Tibial nerve (tissue), 4 donors: ENCODE results near the gene ZNHIT1.

Experiments
- CTCF ChIP-seq, 5 experiments: fragments of 200-600 bp in 3 of 5; fragments of 450-650 bp in 2 of 5; sonication (generic) in 3 of 5; IDR thresholded peaks; one replicate each; pipeline ENCODE4 v1.5.1; 2016 to 2019; ENCODE audit warnings: antibody characterized with exemption in 5 of 5, mild to moderate bottlenecking in 3 of 5, moderate library complexity in 2 of 5
- EP300 ChIP-seq, 2 donors: sonication (generic); formaldehyde crosslinking; IDR thresholded peaks; one replicate each; pipeline ENCODE4 v1.6.1; 2017; ENCODE audit warnings: antibody characterized with exemption in 2 of 2, mild to moderate bottlenecking in 1 of 2
- POLR2A ChIP-seq, 2 donors: fragments of 450-650 bp; IDR thresholded peaks; one replicate each; pipeline ENCODE4 v1.6.1; 2017; ENCODE audit warnings: antibody characterized with exemption in 2 of 2, mild to moderate bottlenecking in 2 of 2, moderate library complexity in 2 of 2

DNA sequence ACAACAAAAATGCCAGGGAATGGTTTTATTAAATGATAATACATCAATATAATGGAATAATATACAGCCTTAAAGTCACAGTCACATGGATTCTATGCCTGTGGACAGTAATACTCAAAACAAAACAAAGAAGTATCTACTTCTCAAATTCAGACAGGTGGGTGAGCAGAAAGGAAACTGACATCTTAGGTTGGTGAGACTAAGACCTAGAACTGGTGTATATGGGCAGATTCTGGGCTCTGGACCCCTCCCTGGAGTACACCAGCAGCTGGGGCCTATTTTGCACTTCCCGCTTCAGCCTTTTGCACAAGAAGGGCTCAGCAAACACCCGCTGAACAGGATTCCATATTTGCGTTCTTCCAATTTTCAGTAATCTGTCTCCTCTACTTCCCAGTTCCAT, 32.4 kb downstream of the ZNHIT1 start:
- TF ChIP-seq EP300 (IDR thresholded peaks at IDR 0.05) (no peak), CTCF (IDR thresholded peaks at IDR 0.05) (no peak), POLR2A (IDR thresholded peaks at IDR 0.05) (no peak)
